Lower leg skin (tissue), 4 donors: ENCODE measurements around the gene GBE1. TPM values are rescaled to one million over a fixed set of nuclear protein-coding genes. Genes with fewer than 3 reads are reported as not detected.

Source experiments
- DNase-seq, 2 donors: peaks; one replicate each; pipeline ENCODE4 v3.0.0-alpha.2; 2019; ENCODE audit warnings: low spot score in 2 of 2
- H3K4me3 ChIP-seq: fragments of 200-600 bp; sonication (generic); 2 replicates; pipeline ENCODE4 v1.5.1; 2017; ENCODE audit warnings: mild to moderate bottlenecking, low read depth; ENCODE audit not compliant: poor library complexity, severe bottlenecking
- CTCF ChIP-seq, 3 donors: fragments of 450-650 bp; IDR thresholded peaks; one replicate each; pipeline ENCODE4 v1.5.1; 2016; ENCODE audit warnings: antibody characterized with exemption in 3 of 3, mild to moderate bottlenecking in 3 of 3, moderate library complexity in 2 of 3
- POLR2A ChIP-seq, 2 donors: fragments of 450-650 bp; IDR thresholded peaks; one replicate each; pipeline ENCODE4 v1.6.1; 2016 to 2017; ENCODE audit warnings: antibody characterized with exemption in 2 of 2, mild to moderate bottlenecking in 1 of 2, moderate library complexity in 1 of 2
- WGBS, 2 donors: methylation state at CpG; one replicate each; pipeline ENCODE4 v1.1.5; 2018; 5-methylcytosine and 5-hydroxymethylcytosine counted together
- intact Hi-C: fragments of 100-400 bp; cut with DNase I; formaldehyde crosslinking; loops from one replicate; pipeline ENCODE4 v1.15.0; 2023; ENCODE audit warnings: low total_unique reads
- total RNA-seq, 4 donors: library from RNA; depleted of rRNA; stranded (reverse); fragments of >200 nt; gene quantifications; one replicate each; pipeline ENCODE4 v1.1.0, GENCODE V29; 2016

Gene GBE1
- total RNA-seq, 4 donors from 2014 or later = 13.5 to 21.7 (median 15.8) TPM

GRCh38 chr3:81483046-81483445 lies 278.4 kb downstream of the GBE1 start:
- intact Hi-C loops = no loop called here
- no peak for DNase-seq
- WGBS, 2 donors = 81 to 85% methylated on average over 3 of the region's 3 CpGs
- H3K4me3 ChIP-seq = no peak overlapping the region
- TF ChIP-seq POLR2A (IDR thresholded peaks at IDR 0.05) (no peak), CTCF (IDR thresholded peaks at IDR 0.05) (no peak)

GRCh38 chr3:81477740-81478139 lies 283.7 kb downstream of the GBE1 start:
- no peak overlapping the region for H3K4me3 ChIP-seq
- WGBS, 2 donors = 82 to 91% methylated on average over 2 of the region's 2 CpGs
- intact Hi-C loops = no loop called here
- DNase-seq = no peak
- no peak for TF ChIP-seq POLR2A (IDR thresholded peaks at IDR 0.05)

GRCh38 chr3:81476692-81477091 lies 284.8 kb downstream of the GBE1 start:
- no peak for TF ChIP-seq CTCF (IDR thresholded peaks at IDR 0.05)
- TF ChIP-seq POLR2A (IDR thresholded peaks at IDR 0.05) = no peak
- no peak overlapping the region for H3K4me3 ChIP-seq
- DNase-seq = no peak
- 35 to 38% methylated on average over 4 of the region's 4 CpGs for WGBS, 2 donors
- intact Hi-C loops = no loop called here

GRCh38 chr3:81472600-81473362 lies 288.7 kb downstream of the GBE1 start:
- DNase-seq = no peak
- no peak overlapping the region for H3K4me3 ChIP-seq
- intact Hi-C loops = no loop called here
- TF ChIP-seq CTCF (IDR thresholded peaks at IDR 0.05) = no peak
- WGBS, 2 donors = 74 to 85% methylated on average over 6 of the region's 6 CpGs

- DNase-seq = no peak
- intact Hi-C loops = no loop called here
- TF ChIP-seq POLR2A (IDR thresholded peaks at IDR 0.05) (no peak), CTCF (IDR thresholded peaks at IDR 0.05) (no peak)
- WGBS, 2 donors = 69 to 82% methylated on average over 3 of the region's 3 CpGs
- no peak overlapping the region for H3K4me3 ChIP-seq
Measured at GRCh38 chr3:81470524-81471278, 290.7 kb downstream of the GBE1 start.

- 85 to 88% methylated on average over 3 of the region's 3 CpGs for WGBS, 2 donors
- no peak overlapping the region for H3K4me3 ChIP-seq
- TF ChIP-seq CTCF (IDR thresholded peaks at IDR 0.05) (no peak), POLR2A (IDR thresholded peaks at IDR 0.05) (no peak)
- intact Hi-C loops = no loop called here
- no peak for DNase-seq
Measured at GRCh38 chr3:81468391-81468790, 293.1 kb downstream of the GBE1 start.
